HG03139 (cell line): ENCODE measurements around the gene GAL.

Experiments used
- ATAC-seq: cut with Tn5 transposase; IDR thresholded peaks from one replicate; pipeline ENCODE4 v1.9.1; 2021; ENCODE audit not compliant: unreplicated experiment

Gene GAL

GRCh38 chr11:68658661-68659060, 25.7 kb upstream of the GAL start:
- no peak for ATAC-seq

GRCh38 chr11:68659158-68659921, 25.0 kb upstream of the GAL start:
- no peak for ATAC-seq

GRCh38 chr11:68660066-68660810, 24.1 kb upstream of the GAL start:
- ATAC-seq: no peak

GRCh38 chr11:68661014-68661413, 23.3 kb upstream of the GAL start:
- ATAC-seq: no peak

- ATAC-seq: no peak
Observed at GRCh38 chr11:68661697-68662603, 22.4 kb upstream of the GAL start.

GRCh38 chr11:68663482-68664010, 20.8 kb upstream of the GAL start:
- no peak for ATAC-seq

- ATAC-seq: no peak
Observed at GRCh38 chr11:68664141-68664540, 20.2 kb upstream of the GAL start.

GRCh38 chr11:68664906-68665305, 19.4 kb upstream of the GAL start:
- no peak for ATAC-seq

- ATAC-seq: no peak
Observed at GRCh38 chr11:68665436-68665835, 18.9 kb upstream of the GAL start.

- ATAC-seq: no peak
Observed at GRCh38 chr11:68666849-68667248, 17.5 kb upstream of the GAL start.

GRCh38 chr11:68667511-68668500, 16.5 kb upstream of the GAL start:
- no peak for ATAC-seq

- ATAC-seq: no peak
Observed at GRCh38 chr11:68669301-68670090, 14.8 kb upstream of the GAL start.

GRCh38 chr11:68670208-68670992, 13.9 kb upstream of the GAL start:
- no peak for ATAC-seq

- ATAC-seq: no peak
Observed at GRCh38 chr11:68673306-68673945, 10.9 kb upstream of the GAL start.

- ATAC-seq: no peak
Observed at GRCh38 chr11:68673991-68674390, 10.4 kb upstream of the GAL start.

- ATAC-seq: no peak
Observed at GRCh38 chr11:68674461-68674860, 9.9 kb upstream of the GAL start.

GRCh38 chr11:68677432-68677831, 6.9 kb upstream of the GAL start:
- no peak for ATAC-seq

- no peak for ATAC-seq
Observed at GRCh38 chr11:68678031-68678441, 6.3 kb upstream of the GAL start.
